Central memory CD4-positive, alpha-beta T cell (primary cell): Measurements from ENCODE around the gene VSX2.
"Not testable (repeated sequence)": the region's sequence is repeated elsewhere in the genome, so short reads cannot be mapped to it uniquely, and the experiment has no call there.

Experiments used
- DNase-seq: peaks from one replicate; pipeline ENCODE4 v3.0.0; 2022

Gene VSX2

GRCh38 chr14:74260525-74261233 is 21.4 kb downstream of the VSX2 start:
- no peak for DNase-seq

- no peak for DNase-seq
Observed at GRCh38 chr14:74261288-74261687, 22.0 kb downstream of the VSX2 start.

- no peak for DNase-seq
Observed at GRCh38 chr14:74262076-74262475, 22.8 kb downstream of the VSX2 start.

- no peak for DNase-seq
Observed at GRCh38 chr14:74263181-74263580, 23.9 kb downstream of the VSX2 start.

GRCh38 chr14:74263921-74264320 is 24.7 kb downstream of the VSX2 start:
- no peak for DNase-seq

- DNase-seq, result no peak
Observed at GRCh38 chr14:74265301-74265965, 26.2 kb downstream of the VSX2 start.

- DNase-seq, result no peak
Observed at GRCh38 chr14:74267588-74267987, 28.3 kb downstream of the VSX2 start.

GRCh38 chr14:74270382-74271177 is 31.3 kb downstream of the VSX2 start:
- not testable (repeated sequence) for DNase-seq

- no peak for DNase-seq
Observed at GRCh38 chr14:74271365-74271764, 32.1 kb downstream of the VSX2 start.

- DNase-seq, result no peak
Observed at GRCh38 chr14:74275241-74275841, 36.1 kb downstream of the VSX2 start.

GRCh38 chr14:74278080-74278479 is 38.8 kb downstream of the VSX2 start:
- DNase-seq, result no peak

- no peak for DNase-seq
Observed at GRCh38 chr14:74281069-74281468, 41.8 kb downstream of the VSX2 start.

GRCh38 chr14:74286736-74287135 is 47.5 kb downstream of the VSX2 start:
- no peak for DNase-seq

- DNase-seq, result no peak
Observed at GRCh38 chr14:74289801-74290200, 50.6 kb downstream of the VSX2 start.

- no peak for DNase-seq
Observed at GRCh38 chr14:74290415-74290814, 51.2 kb downstream of the VSX2 start.

- no peak for DNase-seq
Observed at GRCh38 chr14:74292061-74292460, 52.8 kb downstream of the VSX2 start.

- no peak for DNase-seq
Observed at GRCh38 chr14:74293606-74294005, 54.4 kb downstream of the VSX2 start.

- no peak for DNase-seq
Observed at GRCh38 chr14:74296037-74296467, 56.8 kb downstream of the VSX2 start.

- DNase-seq, result no peak
Observed at GRCh38 chr14:74297986-74298385, 58.7 kb downstream of the VSX2 start.

- no peak for DNase-seq
Observed at GRCh38 chr14:74299061-74299545, 59.9 kb downstream of the VSX2 start.

GRCh38 chr14:74301594-74302151 is 62.4 kb downstream of the VSX2 start:
- no peak for DNase-seq

- DNase-seq, result peak; percentile 51
Observed at GRCh38 chr14:74302152-74302628, 62.9 kb downstream of the VSX2 start.
